NCI-H510A treated with DMSO at 0.1 percent for 48 hours (cell line): ENCODE results near the gene CDKN2D.
"Not testable (repeated sequence)": the region's sequence is repeated elsewhere in the genome, so short reads cannot be mapped to it uniquely, and the experiment has no call there.

Experiments
- DNase-seq: peaks from one replicate; lab custom pipeline; 2025; lab: John Stamatoyannopoulos, UW

Gene CDKN2D

DNA sequence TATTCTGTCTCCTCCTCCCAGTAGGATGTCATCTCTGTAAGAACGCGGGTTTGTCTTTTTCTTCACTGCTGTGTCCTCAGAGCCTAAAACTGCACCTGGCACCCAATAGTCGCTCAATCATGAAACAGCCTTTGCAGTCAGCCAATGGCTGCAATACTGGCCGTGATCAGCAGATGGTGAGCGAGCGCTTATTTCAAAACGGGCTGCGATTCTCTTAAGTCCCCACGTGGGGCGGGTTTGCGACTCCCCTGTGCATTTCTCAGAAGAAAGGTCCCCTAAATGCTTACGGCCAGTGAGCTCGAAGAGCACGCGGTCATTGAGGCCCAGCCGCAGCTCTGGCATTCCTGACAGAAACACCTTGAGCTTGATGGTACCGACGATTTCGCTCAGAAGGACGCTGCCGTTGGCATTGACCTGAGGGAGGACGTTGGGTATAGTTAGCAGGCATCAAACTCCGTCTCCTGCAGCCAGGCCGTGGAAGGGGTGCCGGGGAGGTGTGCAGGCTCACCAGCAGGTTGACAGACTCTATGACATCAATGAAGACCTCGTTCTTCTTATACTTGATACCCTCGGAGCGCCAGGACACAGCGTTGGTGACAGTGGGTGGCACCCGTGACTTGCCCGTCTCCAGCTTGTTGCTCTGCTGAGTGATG, 12.3 kb upstream of the CDKN2D start:
- peak; percentile 85 for DNase-seq

DNA sequence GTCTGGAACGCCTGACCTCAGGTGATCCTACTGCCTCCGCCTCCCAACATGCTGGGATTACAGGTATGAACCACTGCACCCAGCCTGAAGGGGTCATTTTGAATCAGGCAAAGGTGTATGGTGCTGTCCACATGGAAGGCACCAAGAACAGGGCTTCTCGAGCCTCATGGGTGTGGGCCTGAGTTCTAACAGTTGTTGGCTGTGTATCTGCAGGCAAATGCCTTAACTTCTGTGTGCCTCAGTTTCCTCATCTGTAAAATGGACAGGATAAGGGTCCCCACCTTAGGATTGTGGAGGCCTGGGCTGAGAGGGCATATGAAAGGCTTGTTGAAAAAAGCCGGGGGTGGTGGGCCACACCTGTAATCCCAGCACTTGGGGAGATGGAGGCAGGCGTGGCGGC, 9.2 kb upstream of the CDKN2D start:
- DNase-seq, result no peak

DNA sequence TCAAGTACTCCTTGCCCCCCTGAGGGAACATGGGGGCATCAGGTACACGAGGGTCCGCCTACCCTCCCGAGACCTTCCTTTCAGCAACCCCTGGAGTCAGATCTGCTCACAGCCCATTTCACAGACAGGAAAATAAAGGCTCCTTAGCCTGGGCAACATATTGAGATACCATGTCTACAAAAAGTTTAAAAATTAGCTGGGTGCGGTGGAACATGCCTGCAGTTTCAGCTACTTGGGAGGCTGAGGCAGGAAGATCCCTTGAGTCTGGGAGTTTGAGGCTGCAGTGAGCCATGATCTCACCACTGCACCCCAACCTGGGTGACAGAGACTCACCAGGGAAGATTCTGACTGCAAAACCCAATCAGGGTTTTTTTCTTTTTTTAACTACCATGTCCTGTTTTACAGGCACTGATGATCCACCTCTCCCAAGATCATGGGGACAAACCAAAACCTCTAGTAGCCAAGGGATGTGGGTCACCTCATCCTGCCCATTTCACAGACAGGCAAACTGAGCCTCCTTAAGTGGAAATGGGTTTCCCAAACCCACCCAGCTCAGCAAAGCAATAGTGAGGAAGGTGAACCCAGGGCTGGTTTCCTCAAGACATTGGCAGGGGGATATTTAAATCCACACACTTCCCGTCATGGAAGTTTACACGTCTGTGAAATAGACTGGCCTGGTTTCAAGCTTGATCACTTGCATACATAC, 6.4 kb upstream of the CDKN2D start:
- DNase-seq, result no peak

DNA sequence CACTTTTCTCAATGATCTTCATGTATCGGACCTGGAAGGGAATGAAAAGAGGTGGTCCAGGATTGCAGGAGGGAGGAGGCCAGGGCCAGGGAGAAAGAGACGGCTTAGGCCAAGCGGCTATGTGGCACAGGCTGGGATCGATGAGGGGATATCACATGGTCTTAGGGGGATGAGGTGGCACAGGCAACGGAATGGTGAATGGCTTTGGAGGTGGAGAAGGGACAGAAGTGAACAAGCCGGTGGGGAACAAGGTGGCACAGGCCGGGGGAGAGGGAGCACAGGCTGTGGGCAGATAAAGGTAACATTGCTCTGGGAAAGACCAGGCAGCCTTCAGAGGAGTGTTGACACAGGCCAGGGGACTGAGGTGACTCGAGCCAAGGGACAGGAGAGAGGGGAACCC, 5.7 kb upstream of the CDKN2D start:
- no peak for DNase-seq

DNA sequence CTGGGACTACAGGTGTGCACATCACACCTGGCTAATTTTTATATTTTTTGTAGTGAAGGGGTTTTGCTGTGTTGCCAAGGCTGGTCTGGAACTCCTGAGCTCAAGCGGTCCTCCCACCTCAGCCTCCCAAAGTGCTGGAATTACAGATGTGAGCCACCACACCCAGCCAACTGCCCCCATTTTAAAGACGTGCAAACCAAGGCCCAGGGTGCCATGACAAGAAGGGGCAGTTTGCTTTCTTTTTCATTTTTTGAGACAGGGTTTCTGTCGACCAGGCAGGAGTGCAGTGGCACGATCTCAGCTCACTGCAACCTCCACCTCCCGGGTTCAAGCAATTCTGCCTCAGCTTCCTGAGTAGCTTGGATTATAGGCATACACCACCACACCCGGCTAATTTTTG, 5.0 kb upstream of the CDKN2D start:
- DNase-seq, result not testable (repeated sequence)

DNA sequence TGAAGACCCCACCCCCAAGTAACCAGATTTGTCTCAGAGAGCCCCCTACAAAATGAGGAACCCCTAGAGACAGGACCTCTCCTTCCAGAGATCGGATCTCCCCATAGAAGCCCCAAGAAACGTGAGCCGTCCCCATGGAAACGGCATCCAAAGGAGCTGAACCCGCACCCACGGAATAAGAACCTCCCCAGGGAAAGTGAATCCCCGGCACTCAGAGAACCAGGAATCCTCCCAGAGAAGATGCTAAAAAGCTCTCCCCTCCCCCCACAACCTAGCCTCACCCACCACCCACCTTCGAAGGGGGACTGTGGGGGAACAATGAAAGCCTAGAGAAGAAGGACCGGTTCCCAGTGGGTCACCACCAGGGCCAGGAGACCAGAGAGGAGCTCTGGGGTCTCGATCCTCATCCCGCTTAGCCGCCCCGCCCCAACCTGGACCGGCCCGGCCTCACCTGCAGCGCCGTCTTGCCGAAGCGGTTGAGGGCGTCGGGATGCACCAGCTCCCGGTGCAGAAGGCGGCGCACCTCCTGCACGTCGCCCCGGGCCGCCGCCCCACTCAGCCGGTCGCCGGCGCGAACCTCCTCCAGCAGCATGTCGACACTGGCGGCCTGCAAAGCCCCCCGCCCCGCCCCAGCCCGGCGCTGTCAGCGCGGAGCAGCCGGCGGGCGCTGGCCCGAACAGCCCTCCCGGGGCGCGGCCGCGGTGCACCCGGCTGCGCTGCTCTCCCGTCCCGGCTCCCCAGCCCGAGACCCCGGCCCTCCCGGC, 535 bp downstream of the CDKN2D start:
- peak; percentile 32 for DNase-seq

DNA sequence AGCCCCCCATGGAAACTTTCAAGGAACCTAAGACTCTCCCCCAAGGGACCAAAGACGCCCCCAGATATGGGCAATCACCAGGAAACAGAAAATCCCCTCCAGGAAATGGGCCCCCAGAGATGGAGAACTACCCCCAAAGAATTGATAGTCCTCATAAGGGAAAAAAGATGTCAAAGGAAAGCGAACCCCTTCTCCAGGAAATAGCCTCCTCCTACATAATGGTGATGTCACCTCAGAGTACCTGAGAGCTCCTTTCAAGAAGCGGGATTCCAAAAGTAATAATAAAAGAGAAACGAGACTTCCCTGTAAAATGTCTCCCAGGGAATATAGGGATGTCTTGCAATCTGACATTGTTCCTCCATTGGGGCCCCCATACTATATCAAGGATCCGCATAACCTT, 1.1 kb downstream of the CDKN2D start:
- DNase-seq, result no peak

DNA sequence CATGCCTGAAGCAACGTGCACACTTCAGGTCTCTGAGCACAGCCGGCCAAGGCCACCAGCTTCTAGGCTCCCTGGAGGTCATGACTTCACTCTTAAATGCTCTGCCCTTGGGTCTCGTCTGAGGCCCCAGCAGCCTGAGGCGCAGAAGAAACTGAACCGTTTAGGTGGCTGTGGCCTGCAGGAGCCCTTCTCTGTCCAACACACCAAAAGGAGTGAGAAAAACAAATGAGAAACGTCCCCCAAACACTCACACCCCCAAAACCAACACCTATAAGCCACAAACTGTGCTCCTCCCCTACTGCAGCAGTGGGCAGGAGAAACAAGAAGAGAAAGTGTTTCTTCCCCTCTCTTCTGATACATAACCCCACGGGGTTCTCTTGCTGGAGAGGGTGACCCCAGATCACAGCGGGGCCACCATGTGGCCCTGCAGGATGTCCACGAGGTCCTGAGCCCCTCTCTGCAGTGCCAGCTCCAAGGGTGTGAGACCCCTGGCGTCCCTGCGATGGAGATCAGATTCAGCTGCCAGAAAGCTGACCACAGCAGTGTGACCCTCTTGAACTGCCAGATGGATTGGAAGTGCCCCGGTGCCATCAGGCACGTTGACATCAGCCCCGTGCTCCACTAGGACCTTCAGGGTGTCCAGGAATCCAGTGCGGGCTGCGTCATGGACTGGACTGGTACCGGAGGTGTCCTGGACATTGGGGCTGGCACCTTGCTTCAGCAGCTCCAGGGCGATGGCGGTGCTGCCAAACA, 1.9 kb downstream of the CDKN2D start:
- DNase-seq, result no peak

DNA sequence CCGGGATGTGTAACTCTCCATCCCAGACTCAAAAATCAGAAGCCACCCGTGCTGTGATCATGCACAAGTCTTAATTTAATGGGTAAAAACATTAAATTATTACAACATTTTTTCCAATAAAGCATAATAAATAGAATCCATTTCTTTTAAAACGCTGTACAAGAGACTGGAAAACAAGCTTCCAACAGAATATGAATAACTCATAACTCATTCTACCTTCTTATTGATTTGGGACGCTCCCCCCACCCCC, 2.4 kb downstream of the CDKN2D start:
- no peak for DNase-seq

DNA sequence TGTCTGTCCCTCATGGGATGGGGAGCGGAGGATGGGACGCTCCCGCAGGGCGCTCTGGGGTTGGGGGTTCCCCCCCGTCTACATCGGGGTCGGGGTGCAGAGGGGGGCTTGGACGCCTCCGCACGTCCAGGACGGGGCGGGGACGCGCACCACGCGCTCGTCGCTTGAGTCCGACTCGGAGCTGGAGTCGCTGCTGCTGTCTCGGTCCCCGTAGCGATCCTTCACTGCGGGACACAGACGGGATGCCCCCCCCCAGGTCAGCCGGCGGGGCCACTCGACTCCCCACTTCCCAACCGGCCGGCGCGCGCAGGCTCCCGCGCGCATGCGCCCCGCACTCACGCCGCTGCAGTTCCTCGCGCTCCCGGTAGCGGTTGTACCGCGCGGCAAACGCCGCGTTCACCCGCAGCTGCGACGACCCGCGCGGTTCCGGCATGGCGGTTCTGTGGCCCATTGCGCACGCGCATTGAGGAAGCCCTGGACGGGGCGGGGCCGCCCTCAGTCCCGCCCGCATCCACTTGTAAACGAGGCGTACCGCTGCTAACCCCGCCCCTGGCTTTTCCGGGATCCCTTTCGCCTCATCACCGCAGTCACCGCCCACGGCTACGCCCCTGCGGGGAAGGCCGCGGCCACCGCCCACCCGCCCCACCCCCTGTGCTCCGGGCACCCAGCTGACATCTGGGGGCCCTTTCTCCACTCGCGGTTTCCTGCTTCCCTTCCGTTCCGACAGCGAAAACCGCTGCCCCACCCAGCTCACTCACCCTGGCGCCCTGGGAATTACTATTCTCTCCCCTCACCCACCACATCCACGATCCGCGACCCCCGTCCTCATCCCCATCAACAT, 3.0 kb downstream of the CDKN2D start, which contains the start of gene KRI1:
Gene KRI1, minus strand, starts transcription at position 444 of the 841 bp plus-strand sequence. Its CDS starts 11 bp downstream, at position 433.
- peak; percentile 97 for DNase-seq

DNA sequence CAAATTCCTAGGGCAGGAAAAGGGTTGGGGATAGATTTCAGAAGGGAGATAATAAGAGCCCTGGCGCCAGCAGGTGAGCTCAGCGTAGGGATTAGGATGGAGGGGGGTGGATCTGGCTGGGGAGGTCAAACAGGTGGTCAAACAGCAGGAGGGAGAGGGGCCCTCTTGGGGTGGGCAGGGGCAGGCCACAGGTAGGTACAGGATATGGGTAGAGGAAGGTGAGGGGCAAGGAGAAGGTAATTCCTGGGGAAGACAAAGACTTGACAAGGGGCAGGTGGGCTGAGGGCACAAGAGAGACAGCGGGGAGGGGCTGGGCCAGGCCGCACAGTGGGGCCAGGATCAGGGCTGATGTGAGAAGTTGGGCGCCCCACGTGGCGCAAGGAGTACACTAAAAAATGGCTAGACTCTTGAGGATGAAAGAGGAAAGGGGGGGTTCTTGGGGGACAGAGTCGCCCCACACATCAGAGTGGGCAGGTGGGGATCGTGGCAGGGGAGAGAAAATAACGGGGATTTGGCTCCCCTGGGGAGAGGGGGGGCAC, 3.7 kb downstream of the CDKN2D start:
- DNase-seq, result peak; percentile 54

DNA sequence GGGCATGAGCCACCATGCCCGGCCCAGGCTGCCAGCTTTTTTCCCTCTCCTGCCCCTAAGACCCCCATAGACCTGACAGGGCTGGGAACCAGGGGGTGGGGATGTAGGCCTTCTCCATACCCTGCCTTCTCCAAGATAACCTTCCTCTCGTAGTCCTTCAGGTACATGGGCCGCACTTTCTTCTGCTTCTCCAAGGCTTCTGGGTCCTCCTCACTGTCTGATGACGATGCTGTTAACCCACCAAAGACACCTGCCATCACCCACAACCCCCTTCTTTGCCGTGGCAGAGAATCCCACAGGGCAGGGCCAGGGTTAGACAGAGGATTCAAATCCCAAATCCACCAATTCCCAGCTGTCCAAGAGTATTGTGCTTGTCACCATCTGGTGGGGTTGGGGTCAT, 6.2 kb downstream of the CDKN2D start:
- no peak for DNase-seq

DNA sequence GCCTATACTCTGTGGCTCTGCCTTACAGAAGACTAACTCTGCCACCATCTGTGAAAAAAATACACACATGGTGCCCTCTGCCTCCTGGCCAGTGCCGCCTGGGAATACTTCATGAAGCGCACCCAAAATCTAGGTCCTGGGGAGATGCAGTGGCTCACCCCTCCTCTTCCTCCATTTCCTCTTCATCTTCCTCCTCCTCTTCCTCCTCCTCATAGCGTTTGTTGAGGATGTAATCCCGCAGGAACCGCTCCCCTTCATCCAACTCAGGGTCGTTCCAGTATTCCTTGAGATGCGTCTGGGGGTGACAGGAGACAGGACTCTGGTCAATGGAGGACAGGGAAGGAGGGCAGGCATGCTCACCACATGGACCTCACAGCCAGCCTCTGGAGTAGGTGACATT, 8.6 kb downstream of the CDKN2D start:
- DNase-seq, result no peak

DNA sequence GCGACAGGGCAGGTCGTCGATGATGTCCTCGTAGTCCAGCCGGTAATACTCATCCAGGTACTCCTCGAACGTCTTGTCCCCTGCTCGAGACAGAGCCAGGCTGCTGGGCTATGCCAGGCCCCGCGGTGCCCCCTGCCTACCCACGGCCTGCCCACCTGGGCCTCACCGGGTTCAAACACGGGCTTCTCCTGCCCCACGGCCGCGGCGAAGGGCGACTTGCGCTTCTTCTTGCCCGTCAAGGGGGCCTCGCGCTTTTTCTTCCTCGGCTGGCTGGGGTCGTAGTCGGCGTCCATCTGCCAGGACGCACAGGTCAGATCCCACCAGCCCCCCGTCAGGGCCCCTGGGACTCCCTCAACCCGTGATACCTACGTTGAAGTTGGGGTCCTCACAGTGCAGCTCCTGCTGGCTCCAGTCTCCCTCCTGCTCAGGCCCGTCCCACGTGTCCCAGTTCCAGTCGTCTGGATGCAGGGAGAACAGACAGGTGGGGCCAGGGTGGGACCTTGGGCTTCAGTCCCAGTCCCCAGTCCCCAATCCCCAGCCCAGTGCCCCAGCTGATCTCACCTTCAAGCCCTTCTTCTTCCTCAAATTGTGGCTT, 11.1 kb downstream of the CDKN2D start:
- DNase-seq, result no peak

DNA sequence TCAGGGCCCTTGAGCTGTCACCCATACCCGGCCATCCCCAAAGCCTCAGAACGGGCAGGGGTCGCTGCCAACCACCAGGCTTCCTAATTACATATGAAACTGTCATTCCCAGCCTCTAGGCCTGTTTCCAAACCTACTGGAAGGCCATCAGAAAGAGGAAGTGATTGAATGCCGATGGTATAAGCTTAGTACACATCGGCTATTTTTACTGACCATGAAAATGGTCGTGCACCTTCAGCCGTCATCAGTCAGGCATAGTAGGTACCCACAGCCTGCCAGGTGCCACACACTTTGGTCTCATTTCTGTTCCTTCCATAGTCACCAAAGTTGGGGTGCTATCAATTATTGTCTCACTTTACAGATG, 13.2 kb downstream of the CDKN2D start:
- no peak for DNase-seq

DNA sequence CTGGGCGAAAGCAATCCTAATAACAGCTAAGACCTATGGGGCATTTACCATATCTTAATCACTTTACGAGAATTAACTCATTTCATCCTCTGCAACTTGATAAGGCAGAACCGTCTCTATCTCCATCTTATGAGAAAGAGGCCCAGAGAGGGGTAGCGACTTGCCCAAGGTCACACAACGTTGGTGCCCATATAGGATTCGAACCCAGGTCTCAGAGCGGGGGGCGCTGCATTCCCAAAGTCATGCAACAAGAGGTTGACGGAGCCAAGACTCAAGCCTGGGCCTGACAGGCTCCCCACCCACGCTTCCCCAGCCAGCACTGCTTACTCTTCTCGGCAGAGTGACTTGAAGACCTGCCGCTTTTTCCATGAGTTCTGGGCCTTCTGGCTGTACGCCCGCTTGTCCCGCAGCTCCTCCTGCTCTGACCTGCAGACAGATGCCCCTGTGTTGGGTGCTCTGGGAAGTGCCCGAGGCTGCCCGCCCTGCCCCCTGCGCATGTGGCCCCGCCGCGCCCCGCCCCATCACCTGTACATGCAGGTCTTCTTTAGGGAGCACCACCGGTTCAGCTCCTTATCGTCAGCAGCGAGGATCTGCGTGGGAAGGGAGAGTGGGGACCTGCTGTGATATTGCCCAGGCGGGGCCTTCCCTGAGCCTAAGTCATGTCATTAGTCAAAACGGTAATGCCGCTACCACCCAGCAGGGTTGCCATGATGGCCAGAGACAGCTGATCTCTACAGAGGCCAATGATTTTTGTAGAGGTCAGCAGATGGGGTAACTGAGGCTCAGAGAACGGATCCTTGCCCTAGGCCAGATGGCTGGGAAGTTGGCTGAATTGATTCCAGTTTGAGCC, 13.8 kb downstream of the CDKN2D start:
- DNase-seq, result no peak

DNA sequence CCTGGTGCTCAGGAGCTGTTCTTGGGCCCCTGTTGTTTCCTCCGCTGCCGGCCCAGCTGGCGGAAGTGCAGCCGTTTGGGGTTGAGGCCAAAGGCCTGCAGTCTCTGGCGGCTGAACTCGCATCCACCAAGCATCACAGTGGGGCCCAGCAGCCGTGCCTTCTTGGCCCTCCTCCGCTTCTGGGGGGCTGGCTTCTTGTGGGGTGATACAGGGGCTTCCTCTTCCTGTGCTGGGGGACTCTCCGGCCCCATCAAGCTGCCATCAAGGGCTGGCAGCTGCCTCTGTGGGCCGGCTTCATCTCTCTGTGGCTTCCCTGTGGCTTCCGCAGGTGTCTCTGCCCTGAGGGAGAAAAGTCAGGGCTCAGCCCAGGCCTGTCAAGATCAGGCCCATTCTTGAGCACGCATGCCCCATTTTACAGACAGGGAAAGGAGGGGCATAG, 14.8 kb downstream of the CDKN2D start:
- DNase-seq, result no peak

DNA sequence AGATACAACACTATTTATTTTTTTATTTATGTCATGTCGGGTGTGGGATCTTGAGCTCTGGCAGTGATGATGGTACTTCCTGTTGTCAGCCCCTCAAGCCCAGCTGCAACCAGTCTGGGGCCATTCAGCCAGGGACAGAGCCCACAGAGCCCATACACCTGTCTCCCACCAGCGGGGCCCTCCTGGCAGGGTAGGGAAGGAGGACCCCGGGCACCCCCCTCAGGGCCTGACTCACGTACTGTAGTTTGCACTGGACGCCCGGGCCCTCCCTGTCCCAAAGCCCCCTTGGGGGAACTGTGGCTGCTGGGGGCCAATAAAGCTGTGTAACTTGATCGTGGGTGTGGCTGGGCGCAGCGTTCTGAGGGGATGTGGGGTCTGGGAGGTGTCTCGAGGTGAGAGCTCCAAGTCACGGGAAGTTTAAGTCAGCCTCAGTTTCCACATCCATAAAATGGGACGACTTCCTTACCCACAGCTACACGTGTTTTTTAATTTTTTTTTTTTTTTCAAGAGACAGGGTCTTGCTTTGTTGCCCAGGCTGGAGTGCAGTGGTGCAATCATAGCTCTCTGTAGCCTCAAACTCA, 15.6 kb downstream of the CDKN2D start:
- DNase-seq, result no peak

DNA sequence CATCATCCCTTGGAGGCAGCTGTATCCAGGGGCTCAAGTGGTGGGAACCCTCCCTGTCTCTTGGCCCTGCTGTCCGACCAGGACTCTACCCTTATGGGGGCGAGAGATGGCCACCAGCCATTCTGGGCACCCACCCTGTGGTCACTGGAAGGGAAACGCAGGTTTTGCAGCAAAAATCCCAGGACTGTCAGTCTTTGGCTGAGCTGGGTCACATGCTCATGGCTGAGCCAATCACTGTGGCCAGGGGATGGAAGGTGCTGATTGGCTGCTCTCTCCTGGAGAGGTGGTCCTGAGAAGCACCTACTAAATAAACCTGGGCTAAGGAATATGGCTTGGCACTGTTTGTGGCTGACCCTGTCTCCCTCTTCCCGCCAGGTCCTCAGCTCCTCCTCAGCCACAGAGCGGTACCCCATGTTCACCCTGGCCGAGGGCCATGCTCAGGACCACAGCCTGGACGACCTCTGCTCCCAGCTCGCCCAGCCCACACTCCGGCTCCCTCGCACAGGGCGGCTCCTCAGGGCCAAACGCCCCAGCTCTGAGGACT, 16.2 kb downstream of the CDKN2D start:
- peak; percentile 13 for DNase-seq
